K562 (cell line): ENCODE results near the gene IL23R. TPM values are rescaled to one million over a fixed set of nuclear protein-coding genes. Genes with fewer than 3 reads are reported as not detected.
"Not testable (repeated sequence)": the region's sequence is repeated elsewhere in the genome, so short reads cannot be mapped to it uniquely, and the experiment has no call there.

ENCODE experiments used
- ATAC-seq: fragments of 200-7000 bp; cut with Tn5 transposase; 3 replicates; pipeline ENCODE4 v1.9.1; 2020; ENCODE audit warnings: moderate library complexity
- BruUV-seq: library from RNA; stranded (reverse); fragments of 400-500 nt; replicated peaks from 2 replicates; lab custom pipeline; 2021; lab: Mats Ljungman, UMichigan
- CTCF ChIA-PET: fragments of 300-600 bp; formaldehyde crosslinking; extraction: SDS; loops from one replicate; lab custom pipeline; 2021; ENCODE audit warnings: low intra/inter-chr PET ratio; lab: Yijun Ruan, JAX
- POLR2A ChIA-PET: fragments of 300-600, 350-650 bp; sonication (Branson Sonifier 250); formaldehyde crosslinking; extraction: SDS; loops from one replicate; lab custom pipeline; 2021; ENCODE audit warnings: antibody characterized with exemption, inconsistent platforms; lab: Yijun Ruan, JAX
- DNase-seq, 4 experiments: peaks; one replicate each; pipeline versions ENCODE4 v3.0.0 to v3.0.0-alpha.2; 2011 to 2018; ENCODE audit warnings: low spot score in 3 of 4, mixed read lengths in 3 of 4; ENCODE audit errors: extremely low read depth in 1 of 4
- FAIRE-seq: peaks from 2 replicates; lab custom pipeline; 2011; peaks lifted over from hg19 to GRCh38; lab: Jason Lieb, UNC
- H2AFZ ChIP-seq: 2 replicates; pipeline ENCODE4 v1.6.0; 2011; ENCODE audit warnings: low read depth, low read length, control low read depth, inconsistent platforms
- H3K27ac ChIP-seq: fragments of 200-600 bp; 3 replicates; pipeline ENCODE4 v1.8.0; 2011; ENCODE audit warnings: low read depth, mild to moderate bottlenecking, control low read depth, inconsistent platforms, low read length, moderate library complexity, mixed read lengths; ENCODE audit errors: extremely low read depth
- H3K27me3 ChIP-seq, 2 experiments: fragments of 300-600 bp in 1 of 2; 2 replicates in 1 of 2; 3 replicates in 1 of 2; pipeline versions ENCODE4 v1.6.0 to v1.8.0; 2011; ENCODE audit warnings: inconsistent platforms in 2 of 2, low read length in 2 of 2, mild to moderate bottlenecking in 1 of 2, mixed read lengths in 1 of 2, moderate library complexity in 1 of 2; ENCODE audit not compliant: control insufficient read depth in 2 of 2, insufficient read depth in 2 of 2
- H3K36me3 ChIP-seq: fragments of 300-600 bp; 3 replicates; pipeline ENCODE4 v1.8.0; 2011; ENCODE audit warnings: mild to moderate bottlenecking, low read length, inconsistent platforms; ENCODE audit not compliant: control insufficient read depth, insufficient read depth
- H3K4me1 ChIP-seq, 2 experiments: fragments of 200-600 bp in 1 of 2; replicated peaks in 1 of 2; 2 replicates in 1 of 2; 3 replicates in 1 of 2; pipeline versions ENCODE4 v1.5.1 to v1.8.0; 2011; ENCODE audit warnings: inconsistent platforms in 2 of 2, low read length in 2 of 2, mild to moderate bottlenecking in 1 of 2, mixed read lengths in 1 of 2, moderate library complexity in 1 of 2; ENCODE audit not compliant: control insufficient read depth in 2 of 2, insufficient read depth in 2 of 2
- H3K4me2 ChIP-seq: 2 replicates; pipeline ENCODE4 v1.6.1; 2011; ENCODE audit warnings: low read length, control low read depth, inconsistent platforms, mixed read lengths; ENCODE audit not compliant: insufficient read depth
- H3K4me3 ChIP-seq: fragments of 200-600 bp; sonication (generic), shearing (Covaris generic); 2 replicates; pipeline ENCODE4 v1.5.1; 2016; ENCODE audit warnings: control low read depth, inconsistent platforms
- H3K79me2 ChIP-seq: fragments of 200-600 bp; 3 replicates; pipeline ENCODE4 v1.8.0; 2011; ENCODE audit warnings: low read length, inconsistent platforms; ENCODE audit not compliant: control insufficient read depth, insufficient read depth
- H3K9ac ChIP-seq, 2 experiments: 2 replicates each; pipeline versions ENCODE4 v1.6.0 to v1.6.1; 2011; ENCODE audit warnings: low read depth in 2 of 2, low read length in 2 of 2, control low read depth in 1 of 2, inconsistent platforms in 1 of 2, mild to moderate bottlenecking in 1 of 2, mixed read lengths in 1 of 2; ENCODE audit not compliant: insufficient read depth in 1 of 2
- H3K9me1 ChIP-seq: one replicate; pipeline ENCODE4 v1.6.0; 2011; ENCODE audit warnings: inconsistent platforms, mild to moderate bottlenecking, low read length, moderate library complexity; ENCODE audit not compliant: control insufficient read depth, insufficient read depth
- H3K9me3 ChIP-seq: replicated peaks from 2 replicates; pipeline ENCODE4 v1.5.1; 2011; ENCODE audit warnings: low read depth, low read length, inconsistent platforms; ENCODE audit not compliant: control insufficient read depth, insufficient read depth
- H4K20me1 ChIP-seq: replicated peaks from 2 replicates; pipeline ENCODE4 v1.6.1; 2011; ENCODE audit warnings: low read length, inconsistent platforms, mixed read lengths; ENCODE audit not compliant: control insufficient read depth, insufficient read depth
- ARID1B ChIP-seq: fragments of 450-650 bp; IDR thresholded peaks from 2 replicates; pipeline ENCODE4 v1.6.1; 2016; ENCODE audit warnings: antibody characterized with exemption, mild to moderate bottlenecking, inconsistent platforms
- ASH1L ChIP-seq: fragments of 450-650 bp; IDR thresholded peaks from 2 replicates; pipeline ENCODE4 v1.6.1; 2018; ENCODE audit warnings: borderline replicate concordance, mild to moderate bottlenecking, low read depth; ENCODE audit not compliant: partially characterized antibody
- BHLHE40 ChIP-seq: IDR thresholded peaks from 2 replicates; pipeline ENCODE4 v1.6.1; 2011; ENCODE audit warnings: low read length, improper control_type of control experiment
- FOXK2 ChIP-seq, 2 experiments: fragments of 450-650 bp; IDR thresholded peaks in 1 of 2; conservative IDR thresholded peaks in 1 of 2; 2 replicates each; pipeline ENCODE4 v1.6.1; 2016; ENCODE audit warnings: low read depth in 2 of 2, mild to moderate bottlenecking in 1 of 2
- L3MBTL2 ChIP-seq: fragments of 450-650 bp; IDR thresholded peaks from 2 replicates; pipeline ENCODE4 v1.6.1; 2016; ENCODE audit warnings: mild to moderate bottlenecking, moderate library complexity
- MAFF ChIP-seq: IDR thresholded peaks from 2 replicates; pipeline ENCODE4 v1.6.1; 2012; ENCODE audit warnings: low read length, improper control_type of control experiment
- NFRKB ChIP-seq: fragments of 450-650 bp; IDR thresholded peaks from 2 replicates; pipeline ENCODE4 v1.6.1; 2016; ENCODE audit warnings: low read depth
- PHF8 ChIP-seq: fragments of 200-600 bp; sonication (generic); IDR thresholded peaks from 2 replicates; pipeline ENCODE4 v1.6.1; 2012; ENCODE audit warnings: mixed run types, mild to moderate bottlenecking, inconsistent platforms, low read length, moderate library complexity, borderline replicate concordance
- POLR2AphosphoS5 ChIP-seq: IDR thresholded peaks from 2 replicates; pipeline ENCODE4 v1.6.1; 2011; ENCODE audit warnings: mild to moderate bottlenecking, low read depth, low read length, moderate library complexity; ENCODE audit not compliant: control insufficient read depth, insufficient read depth
- RBM25 ChIP-seq: fragments of 200-400 bp; formaldehyde crosslinking; IDR thresholded peaks from 2 replicates; pipeline ENCODE4 v1.6.1; 2018; ENCODE audit warnings: low read length, low read depth, moderate library complexity; ENCODE audit not compliant: severe bottlenecking
- SIN3A ChIP-seq, 2 experiments: fragments of 150-350 bp in 1 of 2; IDR thresholded peaks; 2 replicates each; pipeline ENCODE4 v1.6.1; 2011 to 2016; ENCODE audit warnings: borderline replicate concordance in 2 of 2, low read depth in 2 of 2, low read length in 2 of 2, mild to moderate bottlenecking in 2 of 2, moderate library complexity in 2 of 2; ENCODE audit not compliant: control insufficient read depth in 1 of 2
- SRF ChIP-seq, 2 experiments: fragments of 250-450, 450-650 bp in 1 of 2; sonication (Bioruptor Pico) in 1 of 2; sonication (generic) in 1 of 2; formaldehyde crosslinking; IDR thresholded peaks; 2 replicates each; pipeline versions ENCODE4 v1.5.0 to v1.5.1; 2020 to 2022; ENCODE audit warnings: mild to moderate bottlenecking in 1 of 2, missing genetic modification reagents in 1 of 2
- TAF7 ChIP-seq: fragments of 450-650 bp; IDR thresholded peaks from 2 replicates; pipeline ENCODE4 v1.6.1; 2016; ENCODE audit warnings: missing genetic modification characterization, missing compliant biosample characterization
- TAF9B ChIP-seq: fragments of 450-650 bp; IDR thresholded peaks from 2 replicates; pipeline ENCODE4 v1.6.1; 2018; ENCODE audit warnings: mild to moderate bottlenecking; ENCODE audit not compliant: partially characterized antibody
- ZNF143 ChIP-seq: sonication (generic); formaldehyde crosslinking; IDR thresholded peaks from 2 replicates; pipeline ENCODE4 v1.9.0; 2022; ENCODE audit warnings: mild to moderate bottlenecking, missing genetic modification reagents
- WGBS: fragments of 100-300 bp; shearing (Covaris generic); methylation state at CpG from one replicate; pipeline ENCODE4 v1.1.6; 2016; ENCODE audit warnings: low coverage, mixed read lengths; ENCODE audit not compliant: insufficient coverage; ENCODE audit errors: missing lambda C conversion rate; 5-methylcytosine and 5-hydroxymethylcytosine counted together
- in situ Hi-C: fragments of 300-500 bp; cut with MboI; formaldehyde crosslinking; loops from 4 replicates; pipeline ENCODE4 v1.15.0; 2018; ENCODE audit warnings: inconsistent platforms, mixed read lengths
- intact Hi-C: fragments of 100-400 bp; cut with micrococcal nuclease; formaldehyde crosslinking; loops from 2 replicates; pipeline ENCODE4 v1.14.2; 2022
- polyA plus RNA-seq, 8 experiments: library from polyadenylated mRNA; depleted of rRNA in 4 of 8; stranded (reverse) in 5 of 8; unstranded in 3 of 8; fragments of >200 nt; fragmentation: Nextera tagmentation in 2 of 8; fragmentation: Illumina TruSeq in 1 of 8; extraction: Ambion mirVana in 2 of 8; extraction: Trizol in 1 of 8; gene quantifications; 2 replicates each; pipeline versions ENCODE4 v1.2.1 to v1.2.3, GENCODE V29; 2011 to 2014; ENCODE audit warnings: inconsistent platforms in 1 of 8, missing spikeins in 1 of 8
- total RNA-seq, 7 experiments: library from RNA; depleted of rRNA in 6 of 7; stranded (reverse); fragments of >200 nt in 6 of 7; fragmentation: Illumina TruSeq in 2 of 7; extraction: Trizol in 2 of 7; gene quantifications; 2 replicates each; pipeline versions ENCODE4 v1.2.1 to v1.2.3, GENCODE V29; 2011 to 2021; ENCODE audit warnings: low replicate concordance in 1 of 7
- TF ChIP-seq, protein P1 (sequence below), 2 experiments: fragments of 450-650 bp; conservative IDR thresholded peaks; 2 replicates each; pipeline ENCODE4 v1.6.1; 2017; ENCODE audit warnings: mild to moderate bottlenecking in 2 of 2, moderate library complexity in 2 of 2
- TF ChIP-seq, protein P2 (sequence below): fragments of 450-650 bp; IDR thresholded peaks from 2 replicates; pipeline ENCODE4 v1.6.1; 2016; ENCODE audit warnings: mild to moderate bottlenecking

The IL23R gene
- total and polyA plus RNA-seq, 9 of the 15 experiments (the other 6 are each of a cell fraction or from before 2014, with no cell fraction given), result 4.4 to 52.7 (median 22.8) TPM

DNA sequence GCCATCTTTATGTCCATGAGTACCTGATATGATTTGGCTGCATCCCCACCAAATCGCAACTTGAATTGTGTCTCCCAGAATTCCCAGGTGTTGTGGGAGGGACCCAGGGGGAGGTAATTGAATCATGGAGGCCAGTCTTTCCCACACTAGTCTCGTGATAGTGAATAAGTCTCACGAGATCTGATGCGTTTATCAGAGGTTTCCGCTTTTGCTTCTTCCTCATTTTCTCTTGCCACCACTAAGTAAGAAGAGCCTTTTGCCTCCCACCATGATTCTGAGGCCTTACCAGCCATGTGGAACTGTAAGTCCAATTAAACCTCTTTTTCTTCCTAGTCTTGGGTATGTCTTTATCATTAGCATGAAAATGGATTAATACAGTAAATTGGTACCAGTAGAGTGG is 41.1 kb downstream of the IL23R start:
- peak in 2 of 4 experiments; percentile 32 to 80 for DNase-seq
- in situ Hi-C loops, H3K4me1 ChIP-seq, H4K20me1 ChIP-seq, H3K9me3 ChIP-seq, H3K9me1 ChIP-seq, BruUV-seq, H3K27me3 ChIP-seq: not testable (repeated sequence)
- ChIA-PET CTCF (interaction anchor here (1.1 kb wide), 1 partner anchor 63 kb away, joined by 3 read pairs; no protein-coding TSS in a partner anchor), POLR2A (interaction anchor here (0.8 kb wide), 1 partner anchor 11 kb away, joined by 3 read pairs; no protein-coding TSS in a partner anchor)
- peak overlapping the region; percentile 20 to 61; a peak in 2 of 4 replicates for H3K9ac ChIP-seq
- peaks cover 13% of the 10 kb centered on the region; the same call in 2 of the 3 replicates for H3K36me3 ChIP-seq
- H2AFZ ChIP-seq, result peak overlapping the region; percentile 94
- peaks cover 53% of the 10 kb centered on the region for H3K79me2 ChIP-seq
- 15% methylated on average over 5 of the region's 5 CpGs for WGBS
- intact Hi-C loops, result loop anchor here (5.0 kb wide), 1 partner anchor 155 kb away; the partner anchor contains the start of gene SLC35D1
- H3K27ac ChIP-seq, result peak overlapping the region; percentile 46; the same call in 1 of the 3 replicates
- ATAC-seq, result peak; percentile 21
- H3K4me2 ChIP-seq, result peak overlapping the region; percentile 74
- peak; percentile 29 for FAIRE-seq
- H3K4me3 ChIP-seq, result peak overlapping the region; percentile 50
- TF ChIP-seq POLR2AphosphoS5 (peak; percentile 78), TAF7 (tag) (peak; percentile 82), ZNF143 (CRISPR knock-in tag) (peak; percentile 53; the same call in 1 of the 2 replicates), MAFF (peak; percentile 9; the same call in 1 of the 2 replicates), RBM25 (peak; percentile 68), ARID1B (peak; percentile 21; the same call in 1 of the 2 replicates), SRF (CRISPR knock-in tag; IDR thresholded peaks at IDR 0.05) (0 out of 4 replicates have a peak, but pooled peaks of 1 of the 2 experiments have one; percentile 22), PHF8 (peak; percentile 46; the same call in 1 of the 2 replicates), L3MBTL2 (peak; percentile 43; the same call in 1 of the 2 replicates), BHLHE40 (peak; percentile 37; the same call in 1 of the 2 replicates), TAF9B (peak; percentile 69), NFRKB (peak; percentile 42; the same call in 1 of the 2 replicates), SIN3A (IDR thresholded peaks at IDR 0.05; ENCODE audit: borderline replicate concordance in 2 of 2, control insufficient read depth in 1 of 2, low read depth in 2 of 2, low read length in 2 of 2) (peak in 1 of 2 experiments; percentile 33; a peak in 1 of 4 replicates), FOXK2 (conservative IDR thresholded peaks at IDR 0.05 in 1 of 2, IDR thresholded peaks at IDR 0.05 in 1 of 2; ENCODE audit: low read depth in 2 of 2) (0 out of 4 replicates have a peak, but pooled peaks have one; percentile 6 to 47), ASH1L (peak; percentile 49)
- TF ChIP-seq, protein P1, sequence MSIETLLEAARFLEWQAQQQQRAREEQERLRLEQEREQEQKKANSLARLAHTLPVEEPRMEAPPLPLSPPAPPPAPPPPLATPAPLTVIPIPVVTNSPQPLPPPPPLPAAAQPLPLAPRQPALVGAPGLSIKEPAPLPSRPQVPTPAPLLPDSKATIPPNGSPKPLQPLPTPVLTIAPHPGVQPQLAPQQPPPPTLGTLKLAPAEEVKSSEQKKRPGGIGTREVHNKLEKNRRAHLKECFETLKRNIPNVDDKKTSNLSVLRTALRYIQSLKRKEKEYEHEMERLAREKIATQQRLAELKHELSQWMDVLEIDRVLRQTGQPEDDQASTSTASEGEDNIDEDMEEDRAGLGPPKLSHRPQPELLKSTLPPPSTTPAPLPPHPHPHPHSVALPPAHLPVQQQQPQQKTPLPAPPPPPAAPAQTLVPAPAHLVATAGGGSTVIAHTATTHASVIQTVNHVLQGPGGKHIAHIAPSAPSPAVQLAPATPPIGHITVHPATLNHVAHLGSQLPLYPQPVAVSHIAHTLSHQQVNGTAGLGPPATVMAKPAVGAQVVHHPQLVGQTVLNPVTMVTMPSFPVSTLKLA (conservative IDR thresholded peaks at IDR 0.05), result peak; percentile 51 to 65; a peak in 3 of 4 replicates
- TF ChIP-seq, protein P2, sequence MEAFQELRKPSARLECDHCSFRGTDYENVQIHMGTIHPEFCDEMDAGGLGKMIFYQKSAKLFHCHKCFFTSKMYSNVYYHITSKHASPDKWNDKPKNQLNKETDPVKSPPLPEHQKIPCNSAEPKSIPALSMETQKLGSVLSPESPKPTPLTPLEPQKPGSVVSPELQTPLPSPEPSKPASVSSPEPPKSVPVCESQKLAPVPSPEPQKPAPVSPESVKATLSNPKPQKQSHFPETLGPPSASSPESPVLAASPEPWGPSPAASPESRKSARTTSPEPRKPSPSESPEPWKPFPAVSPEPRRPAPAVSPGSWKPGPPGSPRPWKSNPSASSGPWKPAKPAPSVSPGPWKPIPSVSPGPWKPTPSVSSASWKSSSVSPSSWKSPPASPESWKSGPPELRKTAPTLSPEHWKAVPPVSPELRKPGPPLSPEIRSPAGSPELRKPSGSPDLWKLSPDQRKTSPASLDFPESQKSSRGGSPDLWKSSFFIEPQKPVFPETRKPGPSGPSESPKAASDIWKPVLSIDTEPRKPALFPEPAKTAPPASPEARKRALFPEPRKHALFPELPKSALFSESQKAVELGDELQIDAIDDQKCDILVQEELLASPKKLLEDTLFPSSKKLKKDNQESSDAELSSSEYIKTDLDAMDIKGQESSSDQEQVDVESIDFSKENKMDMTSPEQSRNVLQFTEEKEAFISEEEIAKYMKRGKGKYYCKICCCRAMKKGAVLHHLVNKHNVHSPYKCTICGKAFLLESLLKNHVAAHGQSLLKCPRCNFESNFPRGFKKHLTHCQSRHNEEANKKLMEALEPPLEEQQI, result peak; percentile 57; the same call in 1 of the 2 replicates
